OCI-LY3 (cell line): Measurements from ENCODE around the gene CHFR.
"Not testable (repeated sequence)": the region's sequence is repeated elsewhere in the genome, so short reads cannot be mapped to it uniquely, and the experiment has no call there.

Source experiments
- H2AFZ ChIP-seq: fragments of 200-600, 300-600 bp; shearing (Covaris generic); 2 replicates; pipeline ENCODE4 v1.6.0; 2014; ENCODE audit warnings: antibody characterized with exemption, low read depth, low read length
- H3K27ac ChIP-seq: fragments of 200-600, 300-600 bp; sonication (generic); 2 replicates; pipeline ENCODE4 v1.5.1; 2014; ENCODE audit warnings: mild to moderate bottlenecking, low read length, moderate library complexity, mixed read lengths
- H3K27me3 ChIP-seq: fragments of 200-600, 300-600 bp; sonication (generic); 2 replicates; pipeline ENCODE4 v1.6.1; 2014; ENCODE audit warnings: low read depth, low read length, mixed read lengths
- H3K36me3 ChIP-seq: fragments of 200-600, 300-600 bp; sonication (generic); replicated peaks from 2 replicates; pipeline ENCODE3; 2014; ENCODE audit warnings: low read depth, low read length, mixed read lengths
- H3K4me1 ChIP-seq: fragments of 300-600, 200-600 bp; sonication (generic); 2 replicates; pipeline ENCODE4 v1.6.1; 2014; ENCODE audit warnings: low read length, mixed read lengths
- H3K4me2 ChIP-seq: fragments of 200-600, 300-600 bp; sonication (generic); 2 replicates; pipeline ENCODE4 v1.6.1; 2014; ENCODE audit warnings: low read length, mixed read lengths
- H3K4me3 ChIP-seq: fragments of 300-600, 200-600 bp; sonication (generic); 2 replicates; pipeline ENCODE4 v1.5.1; 2014; ENCODE audit warnings: antibody characterized with exemption, mild to moderate bottlenecking, low read length, moderate library complexity
- H3K79me2 ChIP-seq: fragments of 300-600, 200-600 bp; shearing (Covaris generic); 2 replicates; pipeline ENCODE4 v1.6.1; 2014; ENCODE audit warnings: mild to moderate bottlenecking, low read length, mixed read lengths
- H3K9ac ChIP-seq: fragments of 300-600, 200-600 bp; shearing (Covaris generic); 2 replicates; pipeline ENCODE4 v1.6.0; 2014; ENCODE audit warnings: mild to moderate bottlenecking, low read length, moderate library complexity
- H3K9me3 ChIP-seq: fragments of 200-600, 300-600 bp; shearing (Covaris generic); 2 replicates; pipeline ENCODE4 v1.6.1; 2014; ENCODE audit warnings: low read length, mixed read lengths; ENCODE audit not compliant: insufficient read depth
- H4K20me1 ChIP-seq: fragments of 200-600, 300-600 bp; sonication (generic); 2 replicates; pipeline ENCODE4 v1.6.1; 2016; ENCODE audit warnings: low read length, mixed read lengths; ENCODE audit not compliant: insufficient read depth
- EZH2phosphoT487 ChIP-seq: fragments of 200-600 bp; shearing (Covaris generic); IDR thresholded peaks from 2 replicates; pipeline ENCODE4 v1.6.1; 2018; ENCODE audit warnings: antibody characterized with exemption, mixed run types, low read depth
- TF ChIP-seq, protein P1 (sequence below): fragments of 200-600, 300-600 bp; sonication (generic); IDR thresholded peaks from 2 replicates; pipeline ENCODE4 v1.5.1; 2014; ENCODE audit warnings: antibody characterized with exemption, low read length, low read depth

The CHFR gene

GRCh38 chr12:132918680-132919079, 31.3 kb upstream of the CHFR start:
- Histone ChIP-seq H3K4me3 (no peak overlapping the region), H3K27ac (no peak overlapping the region), H3K79me2 (no peaks in the 10 kb centered on the region), H3K36me3 (no peaks in the 10 kb centered on the region), H3K4me1 (no peaks in the 10 kb centered on the region), H3K27me3 (no peaks in the 10 kb centered on the region), H4K20me1 (no peaks in the 10 kb centered on the region), H3K9me3 (no peaks in the 10 kb centered on the region), H3K9ac (no peak overlapping the region), H2AFZ (no peak overlapping the region), H3K4me2 (no peak overlapping the region)
- no peak for TF ChIP-seq EZH2phosphoT487
- TF ChIP-seq, protein P1, sequence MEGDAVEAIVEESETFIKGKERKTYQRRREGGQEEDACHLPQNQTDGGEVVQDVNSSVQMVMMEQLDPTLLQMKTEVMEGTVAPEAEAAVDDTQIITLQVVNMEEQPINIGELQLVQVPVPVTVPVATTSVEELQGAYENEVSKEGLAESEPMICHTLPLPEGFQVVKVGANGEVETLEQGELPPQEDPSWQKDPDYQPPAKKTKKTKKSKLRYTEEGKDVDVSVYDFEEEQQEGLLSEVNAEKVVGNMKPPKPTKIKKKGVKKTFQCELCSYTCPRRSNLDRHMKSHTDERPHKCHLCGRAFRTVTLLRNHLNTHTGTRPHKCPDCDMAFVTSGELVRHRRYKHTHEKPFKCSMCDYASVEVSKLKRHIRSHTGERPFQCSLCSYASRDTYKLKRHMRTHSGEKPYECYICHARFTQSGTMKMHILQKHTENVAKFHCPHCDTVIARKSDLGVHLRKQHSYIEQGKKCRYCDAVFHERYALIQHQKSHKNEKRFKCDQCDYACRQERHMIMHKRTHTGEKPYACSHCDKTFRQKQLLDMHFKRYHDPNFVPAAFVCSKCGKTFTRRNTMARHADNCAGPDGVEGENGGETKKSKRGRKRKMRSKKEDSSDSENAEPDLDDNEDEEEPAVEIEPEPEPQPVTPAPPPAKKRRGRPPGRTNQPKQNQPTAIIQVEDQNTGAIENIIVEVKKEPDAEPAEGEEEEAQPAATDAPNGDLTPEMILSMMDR = no peak

GRCh38 chr12:132909030-132909368, 21.6 kb upstream of the CHFR start:
- no peak for TF ChIP-seq EZH2phosphoT487
- TF ChIP-seq, protein P1 = no peak
- Histone ChIP-seq H3K4me3 (no peak overlapping the region), H3K4me2 (no peak overlapping the region), H3K79me2 (no peaks in the 10 kb centered on the region), H2AFZ (no peak overlapping the region), H4K20me1 (no peaks in the 10 kb centered on the region), H3K36me3 (no peaks in the 10 kb centered on the region), H3K27ac (no peak overlapping the region), H3K9me3 (no peaks in the 10 kb centered on the region), H3K27me3 (no peaks in the 10 kb centered on the region), H3K9ac (no peak overlapping the region), H3K4me1 (no peaks in the 10 kb centered on the region)

DNA sequence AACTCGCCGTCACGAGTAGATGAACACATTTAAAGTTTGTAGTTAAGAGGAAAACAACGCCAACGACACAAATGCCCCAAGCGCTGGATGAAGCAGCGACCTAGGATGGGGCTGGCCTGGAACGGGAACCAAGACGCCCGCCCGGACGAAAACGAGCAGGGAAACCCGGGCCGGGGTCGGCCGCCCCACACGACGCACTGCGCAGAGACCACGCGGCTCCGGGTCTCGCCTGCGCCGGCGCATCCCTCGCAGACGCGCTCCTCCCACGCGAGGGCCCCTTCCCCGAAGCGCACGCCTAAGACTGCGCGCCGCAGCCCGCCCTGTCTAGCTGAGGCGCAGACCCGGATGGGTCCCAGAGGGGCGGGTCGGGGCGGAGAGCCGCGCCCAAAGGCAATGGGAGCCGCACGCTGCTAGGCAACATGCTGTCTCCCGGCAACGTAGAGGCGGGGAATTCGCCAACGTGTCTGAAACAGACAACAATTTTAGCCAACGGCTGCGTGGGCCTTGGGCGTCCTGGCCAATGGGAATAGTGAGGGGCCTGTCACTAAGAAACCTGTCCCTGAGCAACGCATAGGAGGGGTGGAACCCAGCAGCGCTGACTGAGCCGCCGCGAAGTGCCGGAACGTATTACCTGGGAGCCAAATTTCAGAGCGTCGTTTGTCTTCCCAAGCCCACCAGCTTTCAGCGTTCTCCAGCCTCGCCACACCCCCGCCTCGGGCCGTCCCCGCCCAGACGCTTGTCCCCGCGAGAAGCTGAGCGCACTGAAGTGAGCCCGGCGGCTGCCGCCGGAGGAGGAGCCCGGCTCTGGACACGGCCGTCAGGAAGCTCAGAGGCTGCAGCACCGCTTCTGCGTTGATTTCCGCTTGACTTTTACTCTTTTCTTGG, 21.0 kb upstream of the CHFR start:
- no peak overlapping the region for H2AFZ ChIP-seq
- H3K9me3 ChIP-seq = no peaks in the 10 kb centered on the region
- H3K4me3 ChIP-seq = no peak overlapping the region
- no peak for TF ChIP-seq EZH2phosphoT487
- TF ChIP-seq, protein P1 = no peak
- H3K79me2 ChIP-seq = no peaks in the 10 kb centered on the region
- H3K36me3 ChIP-seq = no peaks in the 10 kb centered on the region
- no peaks in the 10 kb centered on the region for H3K27me3 ChIP-seq
- no peaks in the 10 kb centered on the region for H4K20me1 ChIP-seq
- H3K9ac ChIP-seq = no peak overlapping the region
- no peak overlapping the region for H3K27ac ChIP-seq
- no peaks in the 10 kb centered on the region for H3K4me1 ChIP-seq
- no peak overlapping the region for H3K4me2 ChIP-seq

- not testable (repeated sequence) for H3K9ac ChIP-seq, H4K20me1 ChIP-seq, H3K79me2 ChIP-seq, H3K4me2 ChIP-seq, H3K27me3 ChIP-seq, H2AFZ ChIP-seq, H3K9me3 ChIP-seq, H3K4me3 ChIP-seq, H3K27ac ChIP-seq, H3K4me1 ChIP-seq, H3K36me3 ChIP-seq
Observed at GRCh38 chr12:132907789-132908144, 20.4 kb upstream of the CHFR start.
